NOMO-1 treated with DMSO at 0.1 percent for 48 hours (cell line): Measurements from ENCODE around the gene MTHFS.

Source experiments
- DNase-seq: peaks from one replicate; lab custom pipeline; 2025; ENCODE audit not compliant: unreplicated experiment; lab: John Stamatoyannopoulos, UW

The MTHFS gene

DNA sequence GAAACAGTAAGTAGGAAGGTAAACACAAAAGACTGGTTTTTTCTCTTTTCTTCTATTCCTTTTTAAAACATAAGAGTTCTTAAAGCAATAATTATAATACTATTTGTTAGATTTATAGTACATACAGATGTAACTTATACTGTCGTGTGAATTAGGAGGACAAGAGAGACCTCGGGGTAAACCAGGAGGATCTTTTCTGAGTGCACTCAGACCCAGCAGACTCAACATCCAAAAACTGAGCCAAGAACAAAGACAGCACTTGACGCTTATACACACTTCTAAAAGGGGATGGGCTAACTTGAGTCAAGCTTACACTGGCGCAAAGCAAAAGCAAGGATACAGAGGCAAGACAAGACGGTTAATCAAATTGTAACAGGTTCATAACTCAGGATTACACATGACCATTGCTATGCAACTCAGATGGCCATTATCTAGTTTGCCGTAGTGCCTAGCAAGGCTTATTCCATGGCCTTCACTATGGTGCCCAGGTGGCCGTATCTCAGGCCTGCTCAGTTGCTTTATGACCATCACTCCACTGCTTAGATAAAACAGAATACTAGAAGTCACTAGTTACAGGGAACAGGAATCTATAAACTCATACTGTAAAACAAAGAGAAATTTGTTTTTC is 18.6 kb downstream of the MTHFS start:
- DNase-seq: no peak

DNA sequence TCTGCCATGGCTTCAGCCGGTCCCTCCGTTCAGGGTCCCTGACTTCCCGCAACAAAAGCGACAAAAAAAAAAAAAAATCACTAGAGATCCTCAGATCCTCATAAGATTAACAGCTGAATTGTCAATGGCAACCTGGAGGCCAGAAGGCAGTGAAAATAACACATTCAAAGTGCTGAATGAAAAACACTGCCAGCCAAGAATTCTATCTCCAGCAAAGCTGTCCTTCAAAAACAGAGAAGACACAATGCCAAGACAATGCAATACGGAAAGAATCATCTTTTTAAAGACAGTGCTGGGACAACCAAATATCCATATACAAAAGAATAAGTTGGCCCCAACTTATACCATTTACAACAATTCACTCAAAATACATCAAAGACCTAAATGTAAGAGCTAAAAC is 21.6 kb downstream of the MTHFS start:
- no peak for DNase-seq

DNA sequence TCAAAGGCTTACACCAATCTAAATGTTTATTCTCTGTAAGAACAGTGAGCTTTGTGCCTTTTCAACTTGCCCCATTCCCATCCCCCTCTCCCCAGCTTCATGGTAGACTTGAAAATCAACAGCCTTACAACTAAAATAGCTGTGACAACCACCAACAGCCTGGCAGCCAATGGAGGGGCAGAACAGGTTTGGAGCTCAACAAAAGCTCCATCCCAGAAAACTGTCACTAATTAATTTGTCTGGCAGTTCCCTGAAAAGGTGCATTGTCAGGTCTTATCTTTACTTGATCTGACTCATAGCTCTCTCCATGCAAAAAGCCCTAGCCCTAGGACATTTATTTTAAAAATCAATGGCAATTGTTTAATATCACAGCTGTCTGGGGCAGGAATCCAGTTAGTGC is 22.6 kb downstream of the MTHFS start:
- no peak for DNase-seq

DNA sequence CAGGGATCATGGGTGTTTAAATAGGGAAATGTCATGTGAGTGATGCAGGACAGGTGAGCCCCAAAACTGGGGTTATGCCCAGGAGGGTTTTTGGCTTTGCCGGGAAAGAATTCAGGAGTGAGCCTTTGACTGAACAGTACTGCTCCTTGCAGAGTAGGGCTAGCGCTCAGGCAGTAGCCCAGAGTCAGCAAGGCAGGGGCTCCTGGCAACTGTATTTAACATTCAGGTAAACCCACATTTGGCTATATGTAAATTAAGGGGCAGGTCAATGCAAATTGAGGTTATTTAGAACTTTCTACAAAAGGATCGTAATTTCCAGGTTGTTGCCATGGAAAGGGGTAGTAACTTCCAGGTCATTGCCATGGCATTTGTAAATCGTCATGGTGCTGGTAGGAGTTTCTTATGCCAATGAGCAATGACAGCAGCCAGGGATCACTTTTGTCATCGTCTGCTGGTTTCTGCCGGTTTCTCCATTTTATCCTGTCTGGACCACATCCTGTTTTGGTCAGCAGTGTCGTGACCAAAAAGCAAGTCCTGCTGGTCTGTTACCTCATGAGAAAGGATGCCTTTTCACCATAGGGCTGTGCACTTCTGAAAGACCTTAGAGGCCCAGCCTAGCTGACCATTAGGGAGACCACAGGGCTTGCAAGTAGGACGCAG is 24.3 kb downstream of the MTHFS start:
- peak; percentile 85 for DNase-seq

DNA sequence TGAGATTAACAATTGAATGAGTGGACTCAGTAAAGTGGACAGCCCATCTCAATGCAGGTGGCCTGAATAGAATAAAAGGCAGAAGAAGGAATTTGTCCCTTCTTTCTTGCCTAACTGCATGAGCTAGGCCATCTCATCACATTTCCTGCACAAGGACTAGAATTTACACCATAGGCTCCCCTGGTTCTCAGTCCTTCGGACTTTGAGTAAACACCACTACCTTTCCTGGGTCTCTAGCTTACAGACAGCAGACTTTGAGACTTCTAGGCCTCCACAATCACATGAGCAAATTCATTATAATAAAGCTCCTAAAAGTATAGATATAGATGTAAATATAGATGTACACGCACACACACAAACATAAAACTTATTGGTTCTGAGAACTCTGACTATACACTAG is 28.3 kb downstream of the MTHFS start:
- no peak for DNase-seq

DNA sequence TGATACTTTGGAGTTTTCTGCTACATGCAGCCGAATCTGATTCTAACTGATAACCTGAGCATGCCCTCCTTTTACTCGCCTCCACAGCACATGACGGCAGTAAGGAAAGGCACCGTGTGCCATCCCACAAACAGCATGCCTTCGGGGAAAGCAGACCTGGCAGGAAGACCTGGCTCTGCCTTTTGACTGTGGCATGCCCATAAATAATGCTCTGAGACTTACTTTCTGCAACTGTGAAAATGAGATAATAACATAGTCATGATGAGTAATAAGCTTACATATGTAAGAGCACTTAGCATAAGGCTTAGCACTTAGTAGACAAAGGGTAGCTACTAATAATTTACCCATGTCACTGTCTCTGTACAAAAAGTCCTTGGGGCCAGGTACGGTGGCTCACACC is 32.9 kb downstream of the MTHFS start:
- DNase-seq: no peak

DNA sequence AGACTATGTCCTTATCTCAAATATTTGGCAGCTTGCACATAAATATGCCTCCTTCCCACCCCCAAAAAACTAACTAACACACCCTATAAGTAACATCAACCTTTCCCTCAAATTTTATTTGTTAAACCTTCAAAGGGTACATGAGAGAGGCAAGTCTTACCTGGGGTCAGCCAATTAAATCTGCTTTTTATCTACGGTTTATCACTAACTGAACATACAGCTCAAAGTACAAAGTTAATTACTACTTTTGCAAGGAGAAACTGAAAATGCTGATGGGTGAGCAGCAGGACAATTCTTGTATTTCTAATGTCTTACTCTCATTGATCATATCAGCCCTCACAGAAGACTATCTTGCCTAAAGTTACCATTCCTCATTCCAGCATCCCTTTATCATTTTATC is 34.6 kb downstream of the MTHFS start:
- no peak for DNase-seq

DNA sequence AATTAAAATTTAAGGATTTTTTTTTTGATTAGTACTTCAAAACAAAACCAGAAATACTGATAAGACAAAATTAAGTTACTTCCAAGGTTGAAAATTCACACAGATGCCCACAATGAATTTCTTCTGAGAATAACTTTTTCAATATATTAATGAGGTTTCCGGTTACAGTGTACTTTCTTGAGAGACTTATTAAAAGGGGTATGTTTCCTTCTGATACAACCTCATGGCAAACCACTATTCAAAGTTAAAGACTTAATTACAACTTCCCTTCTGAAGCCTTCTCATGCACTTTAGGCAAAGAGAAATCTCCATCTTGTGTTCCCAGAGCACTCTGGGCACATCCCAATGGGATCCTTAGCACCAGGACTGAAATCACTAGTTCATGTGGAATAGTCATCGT is 36.2 kb downstream of the MTHFS start:
- DNase-seq: no peak

DNA sequence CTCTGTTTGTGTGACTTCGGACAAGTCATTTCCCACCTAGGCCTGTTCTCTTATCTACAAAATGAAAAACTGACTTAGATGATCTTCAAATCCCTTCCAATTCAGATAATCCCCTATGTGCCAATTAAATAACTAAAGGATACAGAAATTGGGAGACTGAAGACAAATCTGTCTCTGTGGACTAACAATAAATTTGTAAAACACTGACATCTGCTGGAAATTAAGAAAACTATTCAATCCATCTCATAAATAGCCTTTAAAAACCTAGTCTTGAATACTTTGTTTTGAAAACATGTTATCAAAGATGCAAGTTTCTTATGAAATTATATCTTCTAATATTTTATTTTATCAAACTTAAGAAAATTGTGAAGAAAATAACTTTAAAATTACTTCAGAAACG is 38.3 kb downstream of the MTHFS start:
- DNase-seq: peak; percentile 5

DNA sequence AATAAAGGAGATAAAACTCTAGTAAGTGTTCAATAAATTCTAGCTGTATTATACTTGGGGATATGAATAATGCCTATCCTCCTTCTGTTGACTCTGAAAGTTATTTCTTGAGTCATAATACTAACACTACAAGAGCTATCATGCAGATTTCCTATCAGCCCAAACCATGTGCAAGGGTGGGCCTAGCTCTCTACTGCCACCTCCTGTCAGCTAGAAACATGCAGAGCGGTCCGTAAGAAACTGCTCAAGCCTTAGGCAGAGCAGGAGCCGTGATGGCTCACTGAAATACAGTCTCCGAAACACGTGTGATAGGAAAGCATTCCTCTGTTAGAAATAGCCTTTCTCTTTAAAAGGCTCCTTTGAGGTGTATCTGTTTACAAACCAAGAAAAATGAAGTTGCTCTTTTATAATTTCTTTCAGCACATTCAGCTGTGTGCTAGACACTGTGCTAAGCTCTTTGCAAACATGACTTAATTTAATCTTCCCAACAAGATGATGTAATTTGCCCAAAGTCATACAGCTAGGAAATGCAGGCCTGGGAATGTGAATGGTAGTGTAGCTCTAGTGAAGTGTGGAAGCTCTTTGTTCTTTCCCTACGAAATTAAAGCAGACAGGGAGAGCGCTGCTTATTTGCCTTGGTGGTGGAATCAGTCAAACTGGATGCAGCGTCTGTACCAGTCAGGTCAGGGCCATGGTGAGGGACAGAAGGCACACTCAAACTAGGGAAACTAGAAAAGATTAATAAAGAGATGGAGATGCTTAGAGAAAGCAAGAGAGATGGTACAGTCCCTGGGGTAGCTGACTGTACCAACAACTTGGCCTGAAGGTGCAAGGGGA is 43.1 kb downstream of the MTHFS start:
- DNase-seq: peak; percentile 64

DNA sequence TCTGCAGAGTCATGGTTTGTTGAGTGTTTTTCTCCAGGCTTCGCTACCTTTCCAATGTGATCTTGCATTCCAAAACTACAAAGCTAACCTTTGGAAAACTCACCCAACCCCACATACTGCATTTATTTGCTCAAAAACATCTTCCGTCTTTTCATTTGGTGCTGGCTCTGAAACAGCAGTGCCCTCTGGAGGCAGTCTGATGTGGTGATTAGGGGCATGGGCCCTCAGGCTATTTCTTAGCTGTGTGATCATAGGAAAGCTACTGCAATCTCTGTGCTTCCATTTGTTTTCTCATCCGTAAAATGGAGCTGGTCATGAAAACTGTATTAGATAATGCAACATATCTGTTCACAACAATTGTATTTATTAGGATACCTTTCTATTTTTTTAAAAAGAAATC is 47.0 kb downstream of the MTHFS start:
- DNase-seq: peak; percentile 16

DNA sequence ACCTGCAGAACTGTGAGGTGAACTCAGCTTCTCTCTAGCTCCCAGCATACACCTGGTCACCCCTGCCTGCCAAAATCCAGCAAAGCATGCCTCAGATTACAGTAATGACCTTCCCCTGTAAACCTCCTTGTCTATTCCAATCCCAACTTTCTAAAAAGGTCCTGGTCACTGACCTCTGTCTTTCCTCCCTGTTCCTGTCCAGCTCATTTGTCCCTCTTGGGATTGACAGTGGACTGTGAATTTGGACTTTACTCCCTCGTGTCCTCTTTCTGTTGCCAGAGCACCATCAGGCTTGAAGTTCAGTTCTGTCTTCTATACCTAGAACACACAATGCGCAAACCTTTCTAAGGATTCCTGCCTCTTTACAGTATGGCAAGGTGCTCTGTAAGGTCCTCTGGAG is 50.3 kb downstream of the MTHFS start:
- DNase-seq: no peak

DNA sequence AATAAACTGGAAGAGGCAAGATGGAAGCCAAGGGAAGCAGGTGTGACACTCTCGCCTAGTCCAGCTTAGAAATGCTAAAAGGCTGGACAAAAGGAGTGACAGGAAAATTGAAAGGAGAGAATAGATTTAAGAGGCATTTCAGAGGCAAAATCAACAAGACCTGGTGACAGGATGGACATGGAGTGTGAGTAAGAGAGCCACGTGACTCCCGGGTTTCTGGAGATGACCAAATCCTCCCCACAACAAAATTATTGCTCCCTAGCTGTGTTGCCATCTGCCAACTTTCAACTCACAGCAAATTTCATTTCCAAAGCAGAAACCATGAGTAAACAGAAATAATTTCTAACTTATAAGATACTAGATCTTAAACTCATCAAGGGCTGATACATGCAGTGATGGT is 52.6 kb downstream of the MTHFS start:
- no peak for DNase-seq

DNA sequence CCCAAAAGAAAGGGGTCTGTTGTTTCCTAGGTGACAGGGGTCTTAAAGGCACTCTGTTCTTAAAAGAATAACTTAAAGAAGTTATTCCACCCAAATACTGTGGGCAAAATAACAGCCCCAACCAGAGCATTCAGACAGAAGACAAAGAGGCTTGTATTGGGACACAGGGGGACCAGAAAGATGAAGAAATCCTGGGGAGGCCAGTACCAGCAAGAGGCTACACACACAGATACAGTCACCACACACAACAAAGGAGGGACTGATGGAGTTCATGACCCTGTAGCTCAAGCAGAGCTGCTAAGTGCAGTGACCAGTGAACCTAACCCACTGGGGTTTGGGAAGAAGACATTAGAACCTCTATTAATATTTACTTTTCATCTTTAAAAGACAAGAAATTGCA is 59.0 kb downstream of the MTHFS start:
- no peak for DNase-seq

DNA sequence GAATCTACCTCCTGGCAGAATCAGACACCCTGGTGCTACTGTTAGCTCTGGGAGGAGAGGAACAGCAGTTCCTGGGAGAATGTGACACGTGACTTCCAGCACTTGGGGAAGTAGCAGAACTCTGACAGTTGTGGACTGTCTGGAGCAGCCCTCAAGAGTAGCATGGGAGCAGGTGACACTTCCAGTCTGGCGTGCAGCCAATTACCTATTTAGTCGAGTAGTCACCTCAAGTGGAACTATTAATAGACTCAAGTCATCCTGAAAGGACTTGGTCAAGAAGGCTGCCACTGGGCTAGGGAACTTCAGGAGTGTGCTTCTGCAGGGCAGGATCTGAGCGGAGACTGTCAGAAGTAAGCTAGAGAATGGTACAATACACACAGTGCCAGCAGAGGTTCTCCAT is 62.3 kb downstream of the MTHFS start:
- DNase-seq: no peak

DNA sequence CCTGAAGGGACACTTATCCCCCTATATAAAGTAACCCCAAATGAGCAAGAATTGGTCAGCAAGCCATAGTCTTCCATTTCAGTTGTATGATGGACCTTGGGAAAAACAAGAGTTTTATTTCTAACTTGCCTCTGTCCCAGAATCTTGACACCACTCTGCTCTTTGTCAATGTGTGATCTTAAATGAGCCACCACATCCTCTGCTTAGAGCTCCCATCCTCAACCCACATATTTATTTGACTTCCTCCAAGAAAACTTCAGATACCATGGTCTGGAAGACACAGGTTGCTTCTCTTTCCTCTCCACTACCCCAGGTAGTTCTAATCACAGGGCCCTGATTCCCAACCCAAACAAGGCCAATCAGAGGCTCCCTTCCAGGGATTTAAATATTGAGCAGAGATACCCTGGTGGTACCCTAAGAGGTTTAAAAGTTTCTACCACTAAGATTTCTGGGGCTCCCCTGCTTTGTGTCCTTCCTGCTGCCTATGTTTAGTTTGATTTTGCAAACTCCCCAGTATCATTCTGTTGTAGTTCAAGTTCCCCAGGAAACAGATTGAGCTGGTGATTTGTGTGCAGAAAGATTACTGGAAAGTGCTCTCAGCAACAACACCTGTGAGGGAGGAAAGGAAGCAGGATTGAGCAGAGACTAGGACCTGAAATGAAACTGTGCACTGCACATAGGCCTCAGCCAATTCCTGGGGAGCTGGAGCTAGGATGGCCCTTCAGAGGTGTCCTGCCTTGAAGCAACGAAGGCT is 64.3 kb downstream of the MTHFS start:
- DNase-seq: no peak

DNA sequence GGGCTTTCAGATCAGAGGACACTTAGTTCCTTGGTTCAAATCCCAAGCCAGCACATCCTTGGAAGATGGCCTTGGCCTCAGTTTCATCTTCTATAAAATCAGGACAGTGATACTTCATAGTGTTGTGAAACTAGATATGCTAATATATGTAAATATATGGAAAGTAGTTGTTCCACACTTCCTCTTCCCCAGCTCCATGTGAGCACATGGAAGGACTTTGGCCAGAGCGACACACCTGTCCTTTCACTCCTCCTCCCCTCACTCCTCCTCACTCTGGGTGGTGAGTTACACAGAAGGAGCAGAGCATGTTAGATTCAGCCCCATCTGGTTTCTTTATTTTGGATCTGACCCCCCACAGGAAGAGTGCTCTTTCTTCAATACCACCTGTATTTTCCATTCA is 65.2 kb downstream of the MTHFS start:
- no peak for DNase-seq

DNA sequence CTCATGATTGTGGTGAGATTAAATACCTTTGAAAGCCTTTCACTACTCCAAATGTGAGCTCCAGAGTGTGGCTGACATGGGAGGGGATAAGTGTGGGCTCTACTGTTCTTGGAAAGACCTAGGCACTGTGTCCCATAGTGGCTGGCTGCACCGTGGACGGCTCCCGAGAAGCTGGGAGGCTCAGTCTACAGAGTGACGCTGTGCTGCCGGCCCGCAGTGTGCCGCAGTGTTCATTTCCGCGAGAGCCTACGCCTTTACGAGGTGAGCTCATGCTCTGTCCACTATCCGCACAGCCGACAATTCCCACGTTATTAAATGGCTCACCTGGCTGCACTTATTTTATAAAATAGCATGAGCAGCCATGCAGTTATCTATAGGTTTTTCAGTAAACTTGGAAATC is 66.9 kb downstream of the MTHFS start:
- no peak for DNase-seq

DNA sequence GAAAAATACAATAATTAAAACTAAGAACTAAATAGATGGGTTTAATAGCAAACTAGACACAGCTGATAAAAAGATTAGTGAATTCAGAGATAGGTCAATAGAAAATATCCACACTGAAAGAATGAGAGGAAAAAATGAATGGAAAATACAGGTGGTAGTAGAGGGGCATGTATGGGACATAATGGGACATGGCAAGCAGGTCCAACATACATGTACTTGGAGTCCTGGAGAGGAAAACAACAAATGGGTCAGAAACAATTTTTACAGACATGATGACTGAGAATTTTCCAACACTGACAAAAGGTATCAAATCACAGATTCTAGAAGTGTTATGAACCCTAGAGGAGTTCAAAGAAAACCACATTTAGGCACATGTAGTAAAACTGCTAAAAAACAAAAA is 68.4 kb downstream of the MTHFS start:
- no peak for DNase-seq

DNA sequence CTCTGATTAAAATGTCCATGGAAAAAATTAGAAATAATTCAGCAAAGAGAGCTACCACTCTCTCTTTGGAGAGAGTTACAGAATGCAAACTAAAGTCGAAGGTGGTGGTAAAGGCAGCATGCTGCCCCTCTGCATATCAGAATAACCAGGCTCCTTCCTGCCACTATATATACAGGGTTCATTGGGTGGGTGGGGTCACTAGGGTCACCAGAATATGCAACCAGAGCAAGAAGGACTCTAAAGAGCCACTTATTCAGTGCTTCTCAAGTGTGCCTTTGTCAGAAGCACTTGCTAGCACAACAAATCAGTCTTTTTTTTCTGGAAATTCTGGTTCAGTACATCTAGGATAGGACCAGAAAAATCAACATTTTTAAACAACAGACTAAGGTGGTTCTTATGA is 70.0 kb downstream of the MTHFS start:
- DNase-seq: no peak

DNA sequence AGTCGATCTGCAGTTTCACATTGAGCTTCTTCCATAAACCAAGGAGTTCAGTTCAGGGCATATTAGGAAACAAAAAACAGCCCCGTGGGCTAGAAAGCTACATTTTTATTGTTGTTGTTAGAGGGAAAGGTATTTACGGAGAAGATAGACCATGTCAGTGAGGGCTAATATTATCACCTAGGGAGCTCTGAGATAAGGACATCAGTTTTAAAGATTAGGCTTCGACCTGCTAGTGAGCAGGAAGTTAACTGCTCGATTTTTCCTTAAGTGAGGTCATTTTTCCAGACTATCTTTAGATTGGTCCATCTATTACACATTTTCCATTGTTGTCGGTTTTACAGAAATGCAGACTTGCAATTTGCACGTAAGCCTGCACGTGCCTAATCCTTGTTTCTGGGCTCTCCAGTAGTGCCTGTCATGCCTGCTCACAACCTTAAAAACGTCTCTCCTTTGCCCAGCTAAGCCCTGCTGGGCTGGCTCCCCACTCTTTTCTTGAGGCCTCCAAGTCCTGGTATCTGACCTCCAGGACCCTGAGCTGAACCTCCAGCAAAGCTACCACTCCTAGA is 72.6 kb downstream of the MTHFS start:
- no peak for DNase-seq
